ELF-1 (cell line): Measurements from ENCODE around the gene STRBP.
"Not testable (repeated sequence)": the region's sequence is repeated elsewhere in the genome, so short reads cannot be mapped to it uniquely, and the experiment has no call there.

Experiments
- DNase-seq: peaks from one replicate; pipeline ENCODE4 v3.0.0-alpha.2; 2016; ENCODE audit warnings: low read depth, low spot score

STRBP gene

GRCh38 chr9:123249162-123249561, 19.2 kb downstream of the STRBP start:
- DNase-seq = not testable (repeated sequence)

GRCh38 chr9:123248630-123249029, 19.8 kb downstream of the STRBP start:
- no peak for DNase-seq

DNA sequence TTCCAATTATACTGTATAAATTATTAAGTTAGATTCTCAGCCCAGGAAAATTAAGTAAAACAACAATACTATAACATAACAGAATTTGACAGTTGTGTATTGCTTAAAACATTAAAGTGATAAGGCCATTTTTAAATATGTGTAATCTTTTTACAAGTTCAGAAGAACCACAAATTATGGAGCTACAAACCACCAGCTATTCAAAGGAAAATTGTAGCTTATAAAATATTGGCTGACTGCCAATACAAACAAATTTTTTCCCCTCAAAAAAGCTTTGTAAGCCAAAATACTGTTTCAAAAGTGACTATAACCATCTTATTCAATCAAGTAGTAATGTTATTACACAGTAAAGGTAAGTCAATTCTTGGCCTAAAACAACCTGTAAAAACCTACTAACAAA, 21.9 kb downstream of the STRBP start:
- DNase-seq = no peak

DNA sequence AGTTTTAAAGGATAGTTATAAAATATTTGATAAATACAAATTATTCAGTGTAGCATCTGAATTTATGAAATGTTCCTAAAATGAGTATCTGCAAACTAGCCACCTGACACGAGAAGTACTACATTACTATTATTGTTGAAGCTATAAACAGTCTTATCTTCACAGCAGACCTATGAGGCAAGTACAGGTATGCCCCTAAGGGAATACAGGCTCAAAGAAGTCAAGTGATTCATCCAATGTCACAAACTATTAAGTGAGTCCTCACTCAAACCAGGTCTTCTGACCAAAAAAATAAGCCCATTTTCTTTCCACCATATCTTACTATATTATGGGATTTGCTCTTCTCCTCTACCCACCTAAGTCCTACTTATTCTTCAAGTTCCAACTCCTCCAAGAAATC, 28.7 kb downstream of the STRBP start:
- no peak for DNase-seq

DNA sequence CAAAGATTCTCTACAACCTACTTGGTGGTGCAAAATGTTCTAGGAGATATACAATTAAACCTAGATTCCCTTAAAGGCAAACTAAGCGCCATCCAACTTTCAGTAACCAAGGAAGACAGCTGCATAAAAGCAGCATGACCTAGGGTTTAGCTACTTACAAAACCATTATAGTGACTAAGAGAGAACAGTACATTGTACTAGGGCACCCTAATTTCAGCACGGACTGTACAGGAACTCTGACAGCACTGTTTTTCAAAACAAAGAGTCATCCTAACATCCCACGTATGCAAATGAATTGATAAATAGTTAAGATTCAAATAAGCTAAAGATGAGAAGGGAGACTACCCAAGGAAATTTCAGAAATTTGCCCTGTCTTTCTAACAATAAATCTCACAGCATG, 30.0 kb downstream of the STRBP start:
- no peak for DNase-seq

DNA sequence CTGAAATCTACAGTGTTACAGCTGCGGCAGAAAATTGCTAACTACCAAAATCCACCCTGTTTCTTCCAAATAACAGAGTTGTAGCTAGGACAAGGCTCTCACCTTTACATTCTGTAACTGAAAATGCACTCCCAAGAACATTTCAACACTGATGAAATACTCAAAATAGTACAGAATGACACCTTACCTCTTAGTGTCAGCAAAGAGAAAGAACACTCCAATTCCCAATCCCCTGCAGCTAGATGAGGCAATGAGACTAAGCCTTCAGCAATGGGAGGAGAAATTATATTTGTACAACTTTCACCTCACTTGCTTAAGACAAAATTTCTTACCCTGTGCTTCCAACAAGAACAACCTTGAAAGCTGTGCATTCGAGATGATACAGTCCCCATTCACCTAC, 31.2 kb downstream of the STRBP start:
- DNase-seq = no peak

- DNase-seq = no peak
Observed at GRCh38 chr9:123235448-123235847, 32.9 kb downstream of the STRBP start.

GRCh38 chr9:123234853-123235252, 33.5 kb downstream of the STRBP start:
- no peak for DNase-seq

DNA sequence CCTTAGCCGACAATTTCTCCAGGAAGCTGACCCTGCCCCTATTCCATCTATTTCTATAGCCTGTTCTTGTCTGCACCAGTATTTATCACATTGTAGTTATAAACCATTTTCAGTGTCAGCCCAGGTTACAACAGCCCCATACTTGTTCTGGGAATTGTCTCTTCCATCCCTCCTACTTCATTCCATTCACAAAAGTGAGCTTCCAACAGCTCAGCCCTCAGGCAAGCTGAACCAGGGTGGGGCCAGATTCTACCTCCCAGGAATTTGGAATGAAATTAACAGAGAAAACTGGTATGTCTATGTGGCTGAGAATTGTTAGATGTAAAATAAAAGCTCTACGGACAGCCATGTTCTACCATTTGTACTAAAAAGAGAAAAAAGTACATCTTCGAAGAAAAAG, 36.1 kb downstream of the STRBP start:
- peak; percentile 88 for DNase-seq

GRCh38 chr9:123231421-123231820, 37.0 kb downstream of the STRBP start:
- DNase-seq = no peak

DNA sequence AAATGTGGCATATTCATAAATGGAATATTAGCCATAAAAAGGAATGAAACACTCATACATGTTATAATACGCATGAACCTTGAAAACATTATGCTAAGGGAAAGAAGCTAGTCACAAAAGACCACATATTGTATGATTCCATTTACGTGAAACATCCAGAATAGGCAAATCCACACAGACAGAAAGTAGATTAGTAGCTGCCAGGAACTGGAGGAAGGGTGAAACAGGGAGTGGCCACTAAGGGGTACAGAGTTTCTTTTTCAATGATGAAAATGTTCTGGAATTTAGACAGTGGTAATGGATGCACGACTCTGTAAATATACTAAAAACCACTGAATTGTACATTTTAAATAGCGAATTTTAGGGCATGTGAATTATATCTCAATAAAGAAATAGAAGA, 39.4 kb downstream of the STRBP start:
- no peak for DNase-seq

DNA sequence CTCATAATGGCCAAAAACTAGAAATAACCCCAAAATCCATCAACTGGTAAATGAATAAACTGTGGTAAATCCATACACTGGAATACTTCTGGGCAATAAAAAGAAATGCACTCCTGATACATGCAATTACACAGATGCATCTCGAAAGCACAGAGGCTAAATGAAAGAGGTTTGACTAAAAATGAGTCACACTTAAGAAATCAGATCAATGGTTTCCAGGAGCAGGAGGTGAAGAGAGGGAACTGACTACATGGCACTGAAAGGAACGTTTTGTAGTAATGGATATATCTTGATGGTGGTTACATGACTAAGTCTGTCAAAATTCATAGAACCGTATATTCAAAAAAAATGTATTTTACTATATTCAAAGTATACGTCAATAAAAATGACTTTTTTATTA, 42.4 kb downstream of the STRBP start:
- no peak for DNase-seq

DNA sequence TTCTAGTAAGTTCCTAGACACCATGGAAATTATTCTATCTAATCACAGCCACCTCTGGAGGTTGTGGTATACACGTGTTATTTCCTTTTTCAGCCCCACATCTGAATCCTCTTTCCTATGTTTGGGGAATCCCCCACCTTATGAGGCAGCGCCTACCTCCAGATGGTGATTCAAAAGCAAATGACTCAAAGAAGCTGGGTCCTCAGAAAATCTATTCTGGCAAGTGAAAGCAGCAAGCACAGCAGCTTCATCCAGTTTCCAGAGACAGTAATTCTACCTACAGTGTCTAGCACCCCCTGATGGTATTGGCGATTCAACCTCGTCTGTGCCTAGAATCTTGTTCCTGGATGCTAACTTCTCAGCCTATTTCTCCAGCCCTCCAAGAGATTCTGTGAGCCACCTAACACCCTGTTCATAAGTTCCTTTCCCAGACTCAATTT, 43.0 kb downstream of the STRBP start:
- peak; percentile 52 for DNase-seq

DNA sequence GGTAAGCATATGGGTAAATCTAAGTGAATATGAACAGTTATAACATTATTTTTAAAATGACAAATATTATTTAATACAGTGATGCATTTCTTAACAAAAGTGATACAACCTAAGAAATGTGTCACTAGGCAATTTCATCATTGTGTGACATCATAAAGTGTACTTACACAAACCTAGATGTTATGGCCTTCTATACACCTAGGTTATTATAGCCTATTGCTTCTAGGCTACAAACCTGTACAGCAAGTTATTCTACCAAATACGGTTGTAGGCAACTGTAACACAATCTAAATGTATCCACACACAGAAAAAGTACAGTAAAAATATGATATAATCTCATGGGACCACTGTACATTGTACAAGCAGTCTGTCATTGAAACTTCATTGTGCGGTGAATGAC, 48.3 kb downstream of the STRBP start:
- DNase-seq = no peak

DNA sequence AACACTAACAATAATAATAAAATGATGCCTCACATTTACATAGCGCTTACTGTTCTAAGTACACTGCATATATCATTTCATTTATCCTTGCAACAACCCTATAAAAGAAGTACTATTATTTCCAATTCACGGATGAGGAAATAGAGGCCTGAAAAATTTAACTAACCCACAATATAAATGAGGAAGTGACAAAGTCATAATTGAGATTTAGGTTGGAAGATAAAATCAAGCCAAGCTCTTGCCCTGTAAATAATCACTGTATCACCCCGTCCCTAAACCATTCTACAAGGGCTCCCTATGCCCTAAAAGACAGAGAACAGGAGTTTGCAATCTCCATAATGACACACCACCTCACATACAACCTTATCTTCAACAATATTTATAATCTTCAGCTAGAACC, 49.6 kb downstream of the STRBP start:
- DNase-seq = no peak

GRCh38 chr9:123217128-123217654, 51.2 kb downstream of the STRBP start:
- no peak for DNase-seq

DNA sequence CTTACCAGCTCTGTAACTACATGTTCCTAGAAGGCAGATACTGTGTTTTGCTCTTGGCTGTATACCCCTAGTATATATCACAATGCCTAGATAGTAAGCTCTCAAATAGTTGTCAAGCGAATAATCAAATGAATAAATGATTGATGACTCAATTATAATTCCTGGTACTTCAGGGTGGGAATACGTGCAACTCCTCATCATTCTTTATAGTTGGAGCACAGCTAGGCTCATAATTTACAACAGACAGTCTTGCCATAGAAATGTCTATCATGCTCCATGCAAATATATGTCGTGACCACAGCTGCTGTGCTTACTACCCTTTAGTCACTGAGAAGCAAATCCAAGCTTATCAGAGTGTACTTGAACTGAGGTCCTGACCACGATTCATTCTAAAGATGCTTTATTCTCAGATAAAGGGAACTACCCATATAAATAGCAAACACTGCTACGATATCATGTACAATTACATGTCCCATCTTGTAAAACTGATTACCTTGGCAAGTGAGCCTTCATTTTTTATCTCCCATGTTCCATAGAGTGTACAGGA, 52.1 kb downstream of the STRBP start:
- no peak for DNase-seq

DNA sequence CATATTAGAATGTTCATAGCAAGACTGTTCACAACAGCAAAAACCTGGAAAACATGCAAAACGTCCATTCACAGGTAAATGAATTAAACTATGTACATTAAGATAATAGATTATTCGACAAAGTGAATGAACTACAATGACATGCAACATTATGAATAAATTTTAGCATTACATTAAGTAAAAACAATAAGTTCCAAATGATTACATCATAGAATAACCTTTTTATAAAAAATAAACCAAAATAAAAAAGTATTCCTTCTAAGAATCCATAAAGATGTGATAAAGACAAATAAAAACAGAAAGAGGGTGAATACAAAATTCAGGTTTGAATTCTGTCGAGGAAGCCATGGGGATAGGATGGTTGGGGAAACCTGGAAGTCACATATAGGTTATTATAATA, 57.3 kb downstream of the STRBP start:
- no peak for DNase-seq

GRCh38 chr9:123208626-123209174, 59.7 kb downstream of the STRBP start:
- DNase-seq = no peak

DNA sequence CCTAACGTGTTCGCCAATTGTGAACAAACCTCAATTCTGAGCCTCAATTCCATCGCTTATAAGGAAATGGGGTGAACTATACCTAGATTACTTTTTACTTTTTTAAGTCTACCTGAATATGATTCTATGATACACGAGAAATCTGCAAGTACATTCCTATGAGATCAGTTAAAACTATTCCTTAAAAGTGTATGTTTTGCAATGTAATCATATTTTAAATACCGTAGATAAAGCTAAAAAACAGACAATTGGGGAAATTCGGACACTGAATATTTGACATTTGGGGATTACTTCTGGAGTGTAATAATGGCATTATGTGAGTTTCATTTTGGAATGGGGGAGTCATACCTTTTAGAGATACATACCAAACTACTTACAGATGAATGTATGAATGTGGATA, 62.3 kb downstream of the STRBP start:
- no peak for DNase-seq

- DNase-seq = no peak
Observed at GRCh38 chr9:123201083-123201482, 67.3 kb downstream of the STRBP start.

- not testable (repeated sequence) for DNase-seq
Observed at GRCh38 chr9:123200469-123200868, 67.9 kb downstream of the STRBP start.

- no peak for DNase-seq
Observed at GRCh38 chr9:123196124-123196523, 72.3 kb downstream of the STRBP start.

DNA sequence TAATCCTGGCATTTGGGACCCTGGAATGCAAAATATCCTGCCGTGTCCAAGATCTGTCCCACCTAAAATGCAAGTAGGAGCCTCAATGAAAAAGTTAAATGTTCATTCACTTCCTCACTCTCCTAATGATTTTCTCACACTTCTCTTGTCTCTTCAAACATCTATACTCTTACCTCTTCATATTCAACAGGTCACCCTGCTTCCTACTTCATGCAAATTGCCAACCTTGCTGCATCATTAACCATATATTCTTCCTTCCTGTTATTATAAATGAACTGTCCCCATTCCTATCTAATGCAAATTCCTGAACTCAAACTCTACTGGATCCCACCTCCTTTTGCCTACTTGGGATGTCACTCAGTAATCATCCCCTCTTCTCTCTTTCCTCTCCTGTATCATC, 74.4 kb downstream of the STRBP start:
- no peak for DNase-seq
